AG20443 (cell line): ENCODE results near the gene CDH16.
"Not testable (repeated sequence)": the region's sequence is repeated elsewhere in the genome, so short reads cannot be mapped to it uniquely, and the experiment has no call there.

Source experiments
- DNase-seq: peaks from one replicate; pipeline ENCODE4 v3.0.0; 2012; ENCODE audit warnings: low spot score, mixed read lengths

The CDH16 gene

GRCh38 chr16:66872559-66872942 is 46.1 kb downstream of the CDH16 start:
- no peak for DNase-seq

GRCh38 chr16:66871840-66872239 is 46.8 kb downstream of the CDH16 start:
- DNase-seq: no peak

GRCh38 chr16:66871363-66871762 is 47.3 kb downstream of the CDH16 start:
- DNase-seq: not testable (repeated sequence)

GRCh38 chr16:66869424-66869823 is 49.3 kb downstream of the CDH16 start:
- no peak for DNase-seq

- DNase-seq: no peak
Measured at GRCh38 chr16:66863707-66864106, 55.0 kb downstream of the CDH16 start.

GRCh38 chr16:66862023-66862520 is 56.6 kb downstream of the CDH16 start:
- DNase-seq: no peak

- peak; percentile 14 for DNase-seq
Measured at GRCh38 chr16:66859397-66860068, 59.2 kb downstream of the CDH16 start.

- DNase-seq: peak; percentile 80
Measured at GRCh38 chr16:66858740-66859396, 59.8 kb downstream of the CDH16 start.
